ENCODE measurements around the gene HLA-DOA. TPM values are rescaled to one million over a fixed set of nuclear protein-coding genes. Genes with fewer than 3 reads are reported as not detected.
A peak's percentile ranks its signal among the peaks of the same experiment; 100 is the strongest.

The HLA-DOA gene
- total and polyA plus RNA-seq, 7 donors: 0.36 to 1.5 (median 0.58) TPM

DNA sequence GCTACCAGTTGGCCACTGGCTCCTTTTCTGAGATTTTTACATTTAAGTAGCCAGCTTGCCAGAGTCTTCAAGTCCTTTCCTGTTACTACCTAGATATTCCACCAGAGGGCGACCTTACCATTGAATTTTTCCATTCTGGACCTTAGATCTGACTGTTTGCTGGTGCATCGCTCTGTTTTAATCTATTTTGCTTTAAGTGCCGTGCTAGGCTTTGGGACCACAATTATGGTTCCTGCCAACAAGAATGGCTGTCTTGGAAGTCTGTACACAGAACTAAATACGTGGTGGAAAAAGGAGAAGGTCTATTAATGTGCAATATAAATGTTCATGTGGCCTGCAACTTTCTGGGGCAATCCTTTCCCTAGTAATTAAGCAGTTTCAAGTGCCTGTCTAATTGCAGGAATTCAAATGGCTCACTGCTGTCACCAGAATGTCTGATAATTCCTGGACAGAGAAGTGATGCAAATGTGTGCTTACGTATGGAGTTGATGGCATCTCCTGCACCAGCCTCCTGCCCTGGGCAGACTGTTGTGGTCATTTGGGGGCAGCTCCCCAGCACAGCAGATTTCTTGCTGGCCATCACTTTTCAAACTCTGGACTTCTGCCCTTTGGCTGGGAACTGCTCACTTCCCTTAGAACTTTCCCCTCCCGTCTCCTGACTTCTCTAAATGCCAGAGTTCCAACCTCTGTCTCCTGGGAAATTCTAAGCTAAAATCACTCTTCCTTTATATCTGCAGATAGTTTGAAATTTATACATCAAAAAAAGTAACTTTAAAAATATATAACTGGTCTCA, 5.6 kb upstream of the HLA-DOA start:
- 16 to 21% (median 18%) methylated on average over 6 of the region's 6 CpGs for WGBS, 3 donors
- TF ChIP-seq, protein P1, sequence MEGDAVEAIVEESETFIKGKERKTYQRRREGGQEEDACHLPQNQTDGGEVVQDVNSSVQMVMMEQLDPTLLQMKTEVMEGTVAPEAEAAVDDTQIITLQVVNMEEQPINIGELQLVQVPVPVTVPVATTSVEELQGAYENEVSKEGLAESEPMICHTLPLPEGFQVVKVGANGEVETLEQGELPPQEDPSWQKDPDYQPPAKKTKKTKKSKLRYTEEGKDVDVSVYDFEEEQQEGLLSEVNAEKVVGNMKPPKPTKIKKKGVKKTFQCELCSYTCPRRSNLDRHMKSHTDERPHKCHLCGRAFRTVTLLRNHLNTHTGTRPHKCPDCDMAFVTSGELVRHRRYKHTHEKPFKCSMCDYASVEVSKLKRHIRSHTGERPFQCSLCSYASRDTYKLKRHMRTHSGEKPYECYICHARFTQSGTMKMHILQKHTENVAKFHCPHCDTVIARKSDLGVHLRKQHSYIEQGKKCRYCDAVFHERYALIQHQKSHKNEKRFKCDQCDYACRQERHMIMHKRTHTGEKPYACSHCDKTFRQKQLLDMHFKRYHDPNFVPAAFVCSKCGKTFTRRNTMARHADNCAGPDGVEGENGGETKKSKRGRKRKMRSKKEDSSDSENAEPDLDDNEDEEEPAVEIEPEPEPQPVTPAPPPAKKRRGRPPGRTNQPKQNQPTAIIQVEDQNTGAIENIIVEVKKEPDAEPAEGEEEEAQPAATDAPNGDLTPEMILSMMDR (IDR thresholded peaks at IDR 0.05): peak; percentile 84
- Histone ChIP-seq H3K27ac (no peak overlapping the region), H3K36me3 (ENCODE audit: insufficient read depth in 1 of 2, low read depth in 1 of 2) (no peaks in the 10 kb centered on the region), H3K9me3 (no peaks in the 10 kb centered on the region), H3K27me3 (ENCODE audit: insufficient read depth in 3 of 3, low read length in 2 of 3) (peaks cover 0 to 10% (median 2%) of the 10 kb centered on the region in 3 donors), H3K4me1 (peaks cover 15% of the 10 kb centered on the region), H3K4me3 (no peak overlapping the region)
- intact Hi-C loops (cut with DNase I): loop anchor here (2.0 kb wide), 3 partner anchors 68 to 234 kb away; no protein-coding TSS in a partner anchor
- ATAC-seq (peak; percentile 69 to 86 (median 72)), DNase-seq (no peak)

DNA sequence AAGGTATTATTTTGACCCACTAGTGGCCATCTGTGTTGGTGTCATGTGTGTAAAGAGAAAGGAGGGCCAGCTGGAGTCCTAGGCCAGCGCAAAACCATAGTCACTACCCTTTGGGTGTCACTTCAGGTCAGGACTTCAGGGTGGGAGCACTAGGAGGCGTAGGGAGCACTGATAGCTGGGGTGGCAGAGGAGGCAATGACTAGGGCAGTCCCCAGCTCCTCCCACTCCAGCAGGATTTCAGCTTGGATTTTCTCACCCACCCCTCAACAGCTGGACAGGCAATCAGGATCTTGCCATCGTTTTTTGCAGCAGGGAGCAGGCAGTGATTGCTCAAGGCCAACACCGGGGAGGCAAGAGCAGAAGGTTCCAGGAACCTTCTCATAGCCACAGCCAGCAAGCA, 4.2 kb upstream of the HLA-DOA start:
- H3K4me1 ChIP-seq: peaks cover 6% of the 10 kb centered on the region
- no peak overlapping the region for H3K4me3 ChIP-seq
- peaks cover 0 to 20% (median 2%) of the 10 kb centered on the region in 3 donors for H3K27me3 ChIP-seq (ENCODE audit: insufficient read depth in 3 of 3, low read length in 2 of 3)
- no peaks in the 10 kb centered on the region for H3K36me3 ChIP-seq (ENCODE audit: insufficient read depth in 1 of 2, low read depth in 1 of 2)
- H3K27ac ChIP-seq: no peak overlapping the region
- intact Hi-C loops (cut with DNase I): loop anchor here (2.0 kb wide), 3 partner anchors 69 to 235 kb away; no protein-coding TSS in a partner anchor
- DNase-seq: no peak
- no peaks in the 10 kb centered on the region for H3K9me3 ChIP-seq
- peak in 1 of 4 donors; percentile 43 for ATAC-seq
- 23 to 46% (median 43%) methylated on average over 4 of the region's 4 CpGs for WGBS, 3 donors
- TF ChIP-seq, protein P1 (IDR thresholded peaks at IDR 0.05): no peak

DNA sequence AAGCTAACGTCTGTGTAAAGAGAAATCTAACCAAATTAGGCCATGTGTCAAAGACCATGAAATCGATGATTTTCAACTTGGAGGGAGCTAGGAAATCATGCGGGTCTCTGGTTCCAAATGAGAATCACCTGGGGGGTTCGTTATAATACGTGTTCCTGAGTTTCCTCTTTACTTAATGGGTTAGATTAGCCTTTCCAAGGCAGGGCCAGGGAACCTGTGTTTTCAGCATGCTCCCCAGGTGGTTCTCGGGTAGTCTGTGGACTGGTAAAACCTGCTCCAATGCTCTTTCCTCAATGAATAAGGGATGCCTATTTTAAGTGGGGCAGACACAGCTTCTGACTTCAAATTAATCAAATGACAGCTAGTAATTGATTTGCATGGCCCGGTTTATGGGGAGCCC, 965 bp upstream of the HLA-DOA start:
- ATAC-seq: no peak
- Histone ChIP-seq H3K27me3 (ENCODE audit: insufficient read depth in 3 of 3, low read length in 2 of 3) (peaks cover 0 to 22% (median 4%) of the 10 kb centered on the region in 3 donors), H3K4me1 (no peaks in the 10 kb centered on the region), H3K36me3 (ENCODE audit: insufficient read depth in 1 of 2, low read depth in 1 of 2) (no peaks in the 10 kb centered on the region), H3K27ac (no peak overlapping the region), H3K9me3 (no peaks in the 10 kb centered on the region), H3K4me3 (no peak overlapping the region)
- TF ChIP-seq, protein P1 (IDR thresholded peaks at IDR 0.05): no peak
- intact Hi-C loops (cut with DNase I): no loop called here
- DNase-seq: no peak
- 48 to 55% (median 54%) methylated on average over 7 of the region's 7 CpGs for WGBS, 3 donors

DNA sequence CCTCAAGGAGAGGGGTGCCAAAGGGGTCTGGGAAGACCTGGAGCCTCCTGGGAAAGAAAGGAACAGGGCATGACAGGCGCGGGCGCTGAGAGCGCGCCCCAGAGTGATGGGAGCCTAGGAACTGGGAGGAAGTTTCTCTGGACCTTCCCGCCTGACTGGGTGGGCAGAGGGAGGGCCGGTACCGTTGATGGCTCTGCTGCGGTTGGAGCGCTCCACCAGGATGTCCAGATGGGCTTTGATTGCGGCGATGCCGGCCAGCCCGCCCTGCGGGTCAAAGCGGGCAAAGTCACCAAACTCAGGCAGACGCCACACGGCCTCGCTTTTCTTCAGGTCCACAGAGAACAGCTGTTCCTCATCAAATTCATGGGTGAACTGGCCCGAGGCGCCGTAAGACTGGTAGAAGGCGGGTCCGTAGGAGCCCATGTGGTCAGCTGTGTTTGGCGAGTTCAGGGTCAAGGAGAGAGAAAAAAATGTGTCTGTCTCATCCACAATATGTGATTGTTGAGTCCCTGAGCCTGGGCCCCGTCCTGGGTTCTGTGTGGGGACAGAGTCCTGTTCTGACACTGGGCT, 1.5 kb downstream of the HLA-DOA start:
- intact Hi-C loops (cut with DNase I): no loop called here
- Histone ChIP-seq H3K27me3 (ENCODE audit: insufficient read depth in 3 of 3, low read length in 2 of 3) (peaks cover 0 to 12% (median 4%) of the 10 kb centered on the region in 3 donors), H3K36me3 (ENCODE audit: insufficient read depth in 1 of 2, low read depth in 1 of 2) (no peaks in the 10 kb centered on the region), H3K9me3 (no peaks in the 10 kb centered on the region), H3K27ac (no peak overlapping the region), H3K4me1 (no peaks in the 10 kb centered on the region), H3K4me3 (no peak overlapping the region)
- DNase-seq: no peak
- TF ChIP-seq, protein P1 (IDR thresholded peaks at IDR 0.05): no peak
- ATAC-seq: no peak
- WGBS, 3 donors: 84 to 86% (median 85%) methylated on average over 26 of the region's 26 CpGs
